AG10803 (cell line): ENCODE measurements around the gene GNG7.
"Not testable (repeated sequence)": the region's sequence is repeated elsewhere in the genome, so short reads cannot be mapped to it uniquely, and the experiment has no call there.

Source experiments
- DNase-seq: peaks from one replicate; pipeline ENCODE4 v3.0.0; 2010; ENCODE audit warnings: low read depth
- H3K4me3 ChIP-seq: 2 replicates; pipeline ENCODE4 v1.5.1; 2011; ENCODE audit warnings: mild to moderate bottlenecking, low read length, control low read depth
- CTCF ChIP-seq: conservative IDR thresholded peaks from 2 replicates; pipeline ENCODE4 v1.5.1; 2011; ENCODE audit warnings: mild to moderate bottlenecking, low read length, control low read depth, inconsistent platforms

The GNG7 gene

GRCh38 chr19:2560369-2560768, 142.1 kb downstream of the GNG7 start:
- TF ChIP-seq CTCF, result no peak
- no peak overlapping the region for H3K4me3 ChIP-seq
- DNase-seq, result no peak

- DNase-seq, result no peak
- no peak overlapping the region for H3K4me3 ChIP-seq
- TF ChIP-seq CTCF, result no peak
Observed at GRCh38 chr19:2558543-2558942, 144.0 kb downstream of the GNG7 start.

GRCh38 chr19:2558131-2558530, 144.4 kb downstream of the GNG7 start:
- not testable (repeated sequence) for DNase-seq, H3K4me3 ChIP-seq

- H3K4me3 ChIP-seq, result no peak overlapping the region
- TF ChIP-seq CTCF, result no peak
- no peak for DNase-seq
Observed at GRCh38 chr19:2557093-2557440, 145.4 kb downstream of the GNG7 start.

GRCh38 chr19:2556221-2557092, 146.0 kb downstream of the GNG7 start:
- DNase-seq, result no peak
- H3K4me3 ChIP-seq, result no peak overlapping the region
- no peak for TF ChIP-seq CTCF

GRCh38 chr19:2555422-2556220, 146.9 kb downstream of the GNG7 start:
- no peak overlapping the region for H3K4me3 ChIP-seq
- no peak for TF ChIP-seq CTCF
- no peak for DNase-seq

GRCh38 chr19:2554856-2555255, 147.6 kb downstream of the GNG7 start:
- TF ChIP-seq CTCF, result no peak
- no peak overlapping the region for H3K4me3 ChIP-seq
- peak; percentile 45 for DNase-seq
